Nephron (organoid): ENCODE measurements around the gene WNT3A.

Experiments
- H3K27ac Mint-ChIP-seq, 3 experiments: 2 replicates each; pipeline ENCODE4 v1.8.0; 2020; ENCODE audit warnings: mixed read lengths in 3 of 3, mild to moderate bottlenecking in 2 of 3, moderate library complexity in 1 of 3
- H3K27me3 Mint-ChIP-seq: 2 replicates; pipeline ENCODE4 v1.8.0; 2021; ENCODE audit warnings: low read depth, mild to moderate bottlenecking, moderate library complexity, mixed read lengths
- H3K36me3 Mint-ChIP-seq: 2 replicates; pipeline ENCODE4 v1.8.0; 2020; ENCODE audit warnings: low read depth, mixed read lengths
- H3K4me1 Mint-ChIP-seq: 2 replicates; pipeline ENCODE4 v1.8.0; 2020; ENCODE audit warnings: mixed read lengths
- H3K4me3 Mint-ChIP-seq, 3 experiments: 2 replicates each; pipeline ENCODE4 v1.8.0; 2020; ENCODE audit warnings: mild to moderate bottlenecking in 3 of 3, mixed read lengths in 3 of 3, moderate library complexity in 2 of 3
- H3K9me3 Mint-ChIP-seq: 2 replicates; pipeline ENCODE4 v1.8.0; 2020; ENCODE audit warnings: mixed read lengths
- TF ChIP-seq, protein P1 (sequence below), 3 experiments: fragments of 200-600 bp; sonication (generic); IDR thresholded peaks; one replicate each; pipeline ENCODE4 v1.5.0; 2021; ENCODE audit warnings: antibody characterized with exemption in 3 of 3; ENCODE audit not compliant: unreplicated experiment in 3 of 3

WNT3A gene

DNA sequence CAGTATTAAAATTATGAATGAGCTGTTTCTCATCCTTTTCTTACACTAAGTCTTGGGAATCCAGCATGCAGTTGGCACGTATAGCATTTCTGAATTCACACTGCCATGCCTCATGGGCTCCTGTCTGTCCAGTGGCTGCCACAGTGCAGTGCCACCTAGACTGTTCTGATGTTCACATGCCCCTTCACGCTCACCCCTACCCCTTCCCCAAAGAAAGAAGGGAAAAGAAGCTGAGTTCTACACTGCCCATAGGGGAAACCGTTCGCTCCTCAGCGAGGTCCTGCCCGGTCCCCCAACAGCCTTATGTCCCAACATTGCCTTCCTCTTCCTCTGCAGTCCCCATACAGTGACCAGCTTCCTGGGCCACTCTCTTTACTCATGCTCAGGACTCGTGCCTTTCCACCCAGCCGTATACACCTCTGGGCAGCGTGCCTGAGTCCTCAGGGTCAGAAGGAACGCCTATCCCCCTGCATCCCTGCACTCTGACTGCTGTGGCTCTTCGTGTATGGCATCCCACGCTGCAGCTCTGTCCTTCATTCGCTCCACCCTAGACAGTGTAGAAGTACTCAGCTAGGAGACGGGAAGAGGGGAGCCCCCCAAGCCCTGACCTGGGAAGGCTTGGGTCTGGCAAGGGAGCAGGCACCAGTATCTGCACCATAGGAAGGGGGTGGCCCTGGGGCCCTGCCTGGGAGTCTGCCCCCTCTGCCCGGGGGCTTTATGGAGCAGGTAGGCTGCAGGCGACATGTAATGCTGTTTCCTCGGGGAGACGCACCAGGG, 51.6 kb downstream of the WNT3A start:
- H3K27ac Mint-ChIP-seq, result no peak overlapping the region
- peaks cover 85% of the 10 kb centered on the region for H3K27me3 Mint-ChIP-seq
- H3K4me1 Mint-ChIP-seq, result no peaks in the 10 kb centered on the region
- H3K9me3 Mint-ChIP-seq, result peaks cover 11% of the 10 kb centered on the region
- TF ChIP-seq, protein P1, sequence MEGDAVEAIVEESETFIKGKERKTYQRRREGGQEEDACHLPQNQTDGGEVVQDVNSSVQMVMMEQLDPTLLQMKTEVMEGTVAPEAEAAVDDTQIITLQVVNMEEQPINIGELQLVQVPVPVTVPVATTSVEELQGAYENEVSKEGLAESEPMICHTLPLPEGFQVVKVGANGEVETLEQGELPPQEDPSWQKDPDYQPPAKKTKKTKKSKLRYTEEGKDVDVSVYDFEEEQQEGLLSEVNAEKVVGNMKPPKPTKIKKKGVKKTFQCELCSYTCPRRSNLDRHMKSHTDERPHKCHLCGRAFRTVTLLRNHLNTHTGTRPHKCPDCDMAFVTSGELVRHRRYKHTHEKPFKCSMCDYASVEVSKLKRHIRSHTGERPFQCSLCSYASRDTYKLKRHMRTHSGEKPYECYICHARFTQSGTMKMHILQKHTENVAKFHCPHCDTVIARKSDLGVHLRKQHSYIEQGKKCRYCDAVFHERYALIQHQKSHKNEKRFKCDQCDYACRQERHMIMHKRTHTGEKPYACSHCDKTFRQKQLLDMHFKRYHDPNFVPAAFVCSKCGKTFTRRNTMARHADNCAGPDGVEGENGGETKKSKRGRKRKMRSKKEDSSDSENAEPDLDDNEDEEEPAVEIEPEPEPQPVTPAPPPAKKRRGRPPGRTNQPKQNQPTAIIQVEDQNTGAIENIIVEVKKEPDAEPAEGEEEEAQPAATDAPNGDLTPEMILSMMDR (IDR thresholded peaks at IDR 0.05; ENCODE audit: unreplicated experiment in 3 of 3), result no peak
- H3K4me3 Mint-ChIP-seq, result no peak overlapping the region
- no peaks in the 10 kb centered on the region for H3K36me3 Mint-ChIP-seq

DNA sequence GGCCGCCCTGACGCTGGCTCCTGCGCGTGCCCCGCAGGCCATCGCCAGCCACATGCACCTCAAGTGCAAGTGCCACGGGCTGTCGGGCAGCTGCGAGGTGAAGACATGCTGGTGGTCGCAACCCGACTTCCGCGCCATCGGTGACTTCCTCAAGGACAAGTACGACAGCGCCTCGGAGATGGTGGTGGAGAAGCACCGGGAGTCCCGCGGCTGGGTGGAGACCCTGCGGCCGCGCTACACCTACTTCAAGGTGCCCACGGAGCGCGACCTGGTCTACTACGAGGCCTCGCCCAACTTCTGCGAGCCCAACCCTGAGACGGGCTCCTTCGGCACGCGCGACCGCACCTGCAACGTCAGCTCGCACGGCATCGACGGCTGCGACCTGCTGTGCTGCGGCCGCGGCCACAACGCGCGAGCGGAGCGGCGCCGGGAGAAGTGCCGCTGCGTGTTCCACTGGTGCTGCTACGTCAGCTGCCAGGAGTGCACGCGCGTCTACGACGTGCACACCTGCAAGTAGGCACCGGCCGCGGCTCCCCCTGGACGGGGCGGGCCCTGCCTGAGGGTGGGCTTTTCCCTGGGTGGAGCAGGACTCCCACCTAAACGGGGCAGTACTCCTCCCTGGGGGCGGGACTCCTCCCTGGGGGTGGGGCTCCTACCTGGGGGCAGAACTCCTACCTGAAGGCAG, 52.3 kb downstream of the WNT3A start:
- TF ChIP-seq, protein P1 (IDR thresholded peaks at IDR 0.05; ENCODE audit: unreplicated experiment in 3 of 3), result no peak
- Mint-ChIP-seq H3K27ac (no peak overlapping the region), H3K27me3 (peaks cover 78% of the 10 kb centered on the region), H3K4me3 (no peak overlapping the region), H3K9me3 (peaks cover 8% of the 10 kb centered on the region), H3K4me1 (no peaks in the 10 kb centered on the region), H3K36me3 (no peaks in the 10 kb centered on the region)

DNA sequence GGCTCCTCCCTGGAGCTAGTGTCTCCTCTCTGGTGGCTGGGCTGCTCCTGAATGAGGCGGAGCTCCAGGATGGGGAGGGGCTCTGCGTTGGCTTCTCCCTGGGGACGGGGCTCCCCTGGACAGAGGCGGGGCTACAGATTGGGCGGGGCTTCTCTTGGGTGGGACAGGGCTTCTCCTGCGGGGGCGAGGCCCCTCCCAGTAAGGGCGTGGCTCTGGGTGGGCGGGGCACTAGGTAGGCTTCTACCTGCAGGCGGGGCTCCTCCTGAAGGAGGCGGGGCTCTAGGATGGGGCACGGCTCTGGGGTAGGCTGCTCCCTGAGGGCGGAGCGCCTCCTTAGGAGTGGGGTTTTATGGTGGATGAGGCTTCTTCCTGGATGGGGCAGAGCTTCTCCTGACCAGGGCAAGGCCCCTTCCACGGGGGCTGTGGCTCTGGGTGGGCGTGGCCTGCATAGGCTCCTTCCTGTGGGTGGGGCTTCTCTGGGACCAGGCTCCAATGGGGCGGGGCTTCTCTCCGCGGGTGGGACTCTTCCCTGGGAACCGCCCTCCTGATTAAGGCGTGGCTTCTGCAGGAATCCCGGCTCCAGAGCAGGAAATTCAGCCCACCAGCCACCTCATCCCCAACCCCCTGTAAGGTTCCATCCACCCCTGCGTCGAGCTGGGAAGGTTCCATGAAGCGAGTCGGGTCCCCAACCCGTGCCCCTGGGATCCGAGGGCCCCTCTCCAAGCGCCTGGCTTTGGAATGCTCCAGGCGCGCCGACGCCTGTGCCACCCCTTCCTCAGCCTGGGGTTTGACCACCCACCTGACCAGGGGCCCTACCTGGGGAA, 53.0 kb downstream of the WNT3A start:
- TF ChIP-seq, protein P1 (IDR thresholded peaks at IDR 0.05; ENCODE audit: unreplicated experiment in 3 of 3), result no peak

DNA sequence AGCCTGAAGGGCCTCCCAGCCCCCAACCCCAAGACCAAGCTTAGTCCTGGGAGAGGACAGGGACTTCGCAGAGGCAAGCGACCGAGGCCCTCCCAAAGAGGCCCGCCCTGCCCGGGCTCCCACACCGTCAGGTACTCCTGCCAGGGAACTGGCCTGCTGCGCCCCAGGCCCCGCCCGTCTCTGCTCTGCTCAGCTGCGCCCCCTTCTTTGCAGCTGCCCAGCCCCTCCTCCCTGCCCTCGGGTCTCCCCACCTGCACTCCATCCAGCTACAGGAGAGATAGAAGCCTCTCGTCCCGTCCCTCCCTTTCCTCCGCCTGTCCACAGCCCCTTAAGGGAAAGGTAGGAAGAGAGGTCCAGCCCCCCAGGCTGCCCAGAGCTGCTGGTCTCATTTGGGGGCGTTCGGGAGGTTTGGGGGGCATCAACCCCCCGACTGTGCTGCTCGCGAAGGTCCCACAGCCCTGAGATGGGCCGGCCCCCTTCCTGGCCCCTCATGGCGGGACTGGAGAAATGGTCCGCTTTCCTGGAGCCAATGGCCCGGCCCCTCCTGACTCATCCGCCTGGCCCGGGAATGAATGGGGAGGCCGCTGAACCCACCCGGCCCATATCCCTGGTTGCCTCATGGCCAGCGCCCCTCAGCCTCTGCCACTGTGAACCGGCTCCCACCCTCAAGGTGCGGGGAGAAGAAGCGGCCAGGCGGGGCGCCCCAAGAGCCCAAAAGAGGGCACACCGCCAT, 53.8 kb downstream of the WNT3A start:
- H3K36me3 Mint-ChIP-seq, result no peaks in the 10 kb centered on the region
- peaks cover 5% of the 10 kb centered on the region for H3K9me3 Mint-ChIP-seq
- peaks cover 77% of the 10 kb centered on the region for H3K27me3 Mint-ChIP-seq
- TF ChIP-seq, protein P1 (IDR thresholded peaks at IDR 0.05; ENCODE audit: unreplicated experiment in 3 of 3), result no peak
- peak overlapping the region; percentile 14 to 70 (median 60) for H3K4me3 Mint-ChIP-seq
- H3K4me1 Mint-ChIP-seq, result no peaks in the 10 kb centered on the region
- no peak overlapping the region for H3K27ac Mint-ChIP-seq

More for the DNA sequence above, 53.0 kb downstream of the WNT3A start:
- H3K27ac Mint-ChIP-seq, result no peak overlapping the region
- no peaks in the 10 kb centered on the region for H3K4me1 Mint-ChIP-seq
- peak overlapping the region; percentile 48 to 70 (median 59) for H3K4me3 Mint-ChIP-seq
- H3K27me3 Mint-ChIP-seq, result peaks cover 78% of the 10 kb centered on the region
- no peaks in the 10 kb centered on the region for H3K36me3 Mint-ChIP-seq
- H3K9me3 Mint-ChIP-seq, result peaks cover 8% of the 10 kb centered on the region

DNA sequence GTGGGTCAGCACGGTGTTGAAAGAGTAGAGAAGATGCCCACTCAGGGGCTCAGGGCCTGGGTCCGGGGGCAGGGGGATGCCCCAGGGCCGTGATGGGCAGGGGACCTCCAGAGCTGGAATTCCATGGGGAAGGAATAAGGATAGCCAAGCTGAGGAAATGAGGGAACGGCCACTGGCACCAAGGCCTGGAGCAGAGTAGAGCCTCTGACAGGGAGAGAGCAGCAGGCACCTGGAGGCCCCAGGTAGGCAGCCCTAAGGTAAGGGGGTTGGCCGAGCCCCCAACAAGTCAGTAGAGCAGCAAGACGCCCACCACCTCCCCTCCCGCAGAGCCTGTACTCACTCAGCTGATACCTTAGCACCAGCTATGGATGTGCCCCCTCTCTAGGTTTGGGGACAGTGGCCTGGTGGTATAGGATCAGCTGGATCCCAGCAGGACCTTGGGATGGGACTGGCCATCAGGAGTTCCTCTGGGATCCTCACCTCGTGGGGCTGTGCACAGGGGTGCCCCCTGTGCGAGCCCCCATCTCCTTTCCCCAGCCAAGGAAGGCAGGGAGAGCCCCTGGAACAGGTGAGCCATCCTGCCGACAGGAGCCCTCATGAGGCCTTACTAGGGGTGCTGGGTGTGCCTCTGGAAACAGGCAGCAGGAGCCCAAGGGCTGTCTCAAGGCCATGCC, 54.8 kb downstream of the WNT3A start:
- peaks cover 74% of the 10 kb centered on the region for H3K27me3 Mint-ChIP-seq
- H3K27ac Mint-ChIP-seq, result no peak overlapping the region
- H3K4me3 Mint-ChIP-seq, result peak overlapping the region in 2 of 3 experiments; percentile 14 to 56
- no peaks in the 10 kb centered on the region for H3K4me1 Mint-ChIP-seq
- no peaks in the 10 kb centered on the region for H3K36me3 Mint-ChIP-seq
- TF ChIP-seq, protein P1 (IDR thresholded peaks at IDR 0.05; ENCODE audit: unreplicated experiment in 3 of 3), result no peak
- H3K9me3 Mint-ChIP-seq, result peaks cover 5% of the 10 kb centered on the region
